Right lobe of liver (tissue), 6 donors: ENCODE results near the gene EXT2. TPM values are rescaled to one million over a fixed set of nuclear protein-coding genes. Genes with fewer than 3 reads are reported as not detected.

Source experiments
- ATAC-seq, 4 donors: fragments of 200-7000 bp; cut with Tn5 transposase; one replicate each; pipeline ENCODE4 v1.9.1; 2020; ENCODE audit warnings: mild to moderate bottlenecking in 4 of 4, moderate library complexity in 4 of 4
- DNase-seq, 3 donors: peaks; one replicate each; pipeline ENCODE4 v3.0.0-alpha.2; 2020
- H3K27ac ChIP-seq, 3 donors: fragments of 200-600 bp; one replicate each; pipeline ENCODE4 v1.8.0; 2022
- H3K27me3 ChIP-seq, 2 donors: fragments of 200-600 bp; one replicate each; pipeline ENCODE4 v1.8.0; 2022
- H3K36me3 ChIP-seq, 4 donors: fragments of 200-600 bp; sonication (generic) in 1 of 4; one replicate each; pipeline versions ENCODE4 v1.5.1 to v1.8.0; 2017 to 2022; ENCODE audit warnings: control low read depth in 1 of 4
- H3K4me1 ChIP-seq, 4 donors: fragments of 200-600 bp; sonication (generic) in 1 of 4; one replicate each; pipeline versions ENCODE4 v1.5.1 to v1.8.0; 2017 to 2022; ENCODE audit warnings: control low read depth in 1 of 4
- H3K4me3 ChIP-seq, 3 donors: fragments of 200-600 bp; one replicate each; pipeline ENCODE4 v1.8.0; 2022
- H3K9me3 ChIP-seq, 4 donors: fragments of 200-600 bp; sonication (generic) in 1 of 4; one replicate each; pipeline versions ENCODE4 v1.5.1 to v1.8.0; 2017 to 2022; ENCODE audit warnings: control low read depth in 1 of 4
- CTCF ChIP-seq, 4 donors: fragments of 200-600 bp in 3 of 4; fragments of 450-650 bp in 1 of 4; IDR thresholded peaks; one replicate each; pipeline versions ENCODE4 v1.5.1 to v1.8.0; 2016 to 2022; ENCODE audit warnings: antibody characterized with exemption in 4 of 4, mild to moderate bottlenecking in 2 of 4
- POLR2A ChIP-seq: fragments of 450-650 bp; IDR thresholded peaks from one replicate; pipeline ENCODE4 v1.6.1; 2017; ENCODE audit warnings: antibody characterized with exemption, mild to moderate bottlenecking
- WGBS: methylation state at CpG from one replicate; pipeline ENCODE4 v1.1.6; 2018; ENCODE audit warnings: low coverage, low lambda C conversion rate; ENCODE audit not compliant: insufficient coverage; ENCODE audit errors: missing lambda C conversion rate; 5-methylcytosine and 5-hydroxymethylcytosine counted together
- intact Hi-C, 2 donors: fragments of 100-400 bp; cut with DNase I; formaldehyde crosslinking; loops; one replicate each; pipeline versions ENCODE4 v1.11.2 to v1.14.1; 2022
- total RNA-seq, 6 experiments: library from RNA; depleted of rRNA in 2 of 6; stranded (reverse); fragments of >200 nt in 2 of 6; fragmentation: NEBNext Ultra II Directional in 3 of 6; extraction: Animal tissue kit (Norgen Biotek cat#: 25700) in 3 of 6; gene quantifications; one replicate each; pipeline versions ENCODE4 v1.1.0 to v1.2.4, GENCODE V29; 2016 to 2023
- donor health status: DM: no; HTN: yes; CAD: no.
- donor health status: DM: no; HTN: no; CAD: no.
- donor health status: DM: no; HTN: no; CAD: no.
- donor health status: DM: no; HTN: yes; CAD: no.
- donor health status: DM: no; HTN: yes; CAD: no.

The EXT2 gene
- total RNA-seq, 6 experiments from 2014 or later, result 21.9 to 31.3 (median 26.9) TPM

- H3K27me3 ChIP-seq, result no peaks in the 10 kb centered on the region
- peaks cover 0 to 33% (median 2%) of the 10 kb centered on the region in 4 donors for H3K36me3 ChIP-seq
- no peaks in the 10 kb centered on the region for H3K4me1 ChIP-seq
- WGBS, result 100% methylated on average over 1 of the region's 2 CpGs
- DNase-seq, result no peak
- no peaks in the 10 kb centered on the region for H3K9me3 ChIP-seq
- TF ChIP-seq POLR2A, result no peak
- no peak for TF ChIP-seq CTCF (IDR thresholded peaks at IDR 0.05)
- H3K27ac ChIP-seq, result no peak overlapping the region
- ATAC-seq, result no peak
- intact Hi-C loops, result no loop called here
- H3K4me3 ChIP-seq, result no peak overlapping the region
Measured at GRCh38 chr11:44126304-44126703, 30.8 kb downstream of the EXT2 start.

- H3K27ac ChIP-seq, result no peak overlapping the region
- ATAC-seq (no peak), DNase-seq (no peak)
- intact Hi-C loops, result no loop called here
- peaks cover 0 to 33% (median 2%) of the 10 kb centered on the region in 4 donors for H3K36me3 ChIP-seq
- no peaks in the 10 kb centered on the region for H3K4me1 ChIP-seq
- no peak overlapping the region for H3K4me3 ChIP-seq
- no peak for TF ChIP-seq POLR2A
- TF ChIP-seq CTCF (IDR thresholded peaks at IDR 0.05), result no peak
- 77% methylated on average over 4 of the region's 8 CpGs for WGBS
- H3K27me3 ChIP-seq, result no peaks in the 10 kb centered on the region
- H3K9me3 ChIP-seq, result no peaks in the 10 kb centered on the region
Measured at GRCh38 chr11:44127130-44127529, 31.7 kb downstream of the EXT2 start.

GRCh38 chr11:44128729-44129128 is 33.3 kb downstream of the EXT2 start:
- Histone ChIP-seq H3K27me3 (no peaks in the 10 kb centered on the region), H3K27ac (no peak overlapping the region), H3K4me3 (no peak overlapping the region), H3K9me3 (no peaks in the 10 kb centered on the region), H3K4me1 (peaks cover 0 to 13% (median 0%) of the 10 kb centered on the region in 4 donors), H3K36me3 (peaks cover 0 to 33% (median 2%) of the 10 kb centered on the region in 4 donors)
- 41% methylated on average over 3 of the region's 3 CpGs for WGBS
- no peak for DNase-seq
- TF ChIP-seq CTCF (IDR thresholded peaks at IDR 0.05) (no peak), POLR2A (no peak)
- peak; percentile 23 to 61 (median 38) for ATAC-seq
- intact Hi-C loops, result no loop called here

- TF ChIP-seq CTCF (IDR thresholded peaks at IDR 0.05), result no peak
- no peak for TF ChIP-seq POLR2A
- no peak for DNase-seq
- WGBS, result 87% methylated on average over 5 of the region's 6 CpGs
- peaks cover 0 to 18% (median 0%) of the 10 kb centered on the region in 4 donors for H3K4me1 ChIP-seq
- H3K9me3 ChIP-seq, result no peaks in the 10 kb centered on the region
- H3K27me3 ChIP-seq, result no peaks in the 10 kb centered on the region
- no peak overlapping the region for H3K4me3 ChIP-seq
- H3K36me3 ChIP-seq, result peaks cover 0 to 24% (median 2%) of the 10 kb centered on the region in 4 donors
- intact Hi-C loops, result no loop called here
- ATAC-seq, result no peak
- H3K27ac ChIP-seq, result no peak overlapping the region
Measured at GRCh38 chr11:44130751-44131150, 35.3 kb downstream of the EXT2 start.
